ENCODE results near the gene PLEKHM3.

GRCh38 chr2:207801259-207801658 lies 224.1 kb downstream of the PLEKHM3 start:
- no peak for TF ChIP-seq POLR2A (IDR thresholded peaks at IDR 0.05)
- TF ChIP-seq, protein P1, sequence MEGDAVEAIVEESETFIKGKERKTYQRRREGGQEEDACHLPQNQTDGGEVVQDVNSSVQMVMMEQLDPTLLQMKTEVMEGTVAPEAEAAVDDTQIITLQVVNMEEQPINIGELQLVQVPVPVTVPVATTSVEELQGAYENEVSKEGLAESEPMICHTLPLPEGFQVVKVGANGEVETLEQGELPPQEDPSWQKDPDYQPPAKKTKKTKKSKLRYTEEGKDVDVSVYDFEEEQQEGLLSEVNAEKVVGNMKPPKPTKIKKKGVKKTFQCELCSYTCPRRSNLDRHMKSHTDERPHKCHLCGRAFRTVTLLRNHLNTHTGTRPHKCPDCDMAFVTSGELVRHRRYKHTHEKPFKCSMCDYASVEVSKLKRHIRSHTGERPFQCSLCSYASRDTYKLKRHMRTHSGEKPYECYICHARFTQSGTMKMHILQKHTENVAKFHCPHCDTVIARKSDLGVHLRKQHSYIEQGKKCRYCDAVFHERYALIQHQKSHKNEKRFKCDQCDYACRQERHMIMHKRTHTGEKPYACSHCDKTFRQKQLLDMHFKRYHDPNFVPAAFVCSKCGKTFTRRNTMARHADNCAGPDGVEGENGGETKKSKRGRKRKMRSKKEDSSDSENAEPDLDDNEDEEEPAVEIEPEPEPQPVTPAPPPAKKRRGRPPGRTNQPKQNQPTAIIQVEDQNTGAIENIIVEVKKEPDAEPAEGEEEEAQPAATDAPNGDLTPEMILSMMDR (IDR thresholded peaks at IDR 0.05): no peak
